K562 (cell line): ENCODE data around the gene ESPN. TPM values are rescaled to one million over a fixed set of nuclear protein-coding genes. Genes with fewer than 3 reads are reported as not detected.
A peak's percentile ranks its signal among the peaks of the same experiment; 100 is the strongest.

Source experiments
- CXXC5 ChIP-seq: fragments of 250-450 bp; sonication (Bioruptor Pico); IDR thresholded peaks from 2 replicates; pipeline ENCODE4 v1.8.0; 2022; ENCODE audit warnings: inconsistent platforms, mild to moderate bottlenecking, moderate library complexity
- E2F6 ChIP-seq, 2 experiments: IDR thresholded peaks; 2 replicates each; pipeline ENCODE4 v1.6.1; 2011; ENCODE audit warnings: borderline replicate concordance in 1 of 2, control low read depth in 1 of 2, low read depth in 1 of 2, low read length in 1 of 2, mild to moderate bottlenecking in 1 of 2, mixed read lengths in 1 of 2, moderate library complexity in 1 of 2; ENCODE audit not compliant: insufficient read depth in 1 of 2, insufficient read length in 1 of 2, poor library complexity in 1 of 2, severe bottlenecking in 1 of 2; ENCODE audit errors: extremely low read depth in 1 of 2
- EGR1 ChIP-seq: fragments of 450-650 bp; conservative IDR thresholded peaks from 2 replicates; pipeline ENCODE4 v1.6.1; 2017; ENCODE audit warnings: mild to moderate bottlenecking
- HMGN3 ChIP-seq: IDR thresholded peaks from 2 replicates; pipeline ENCODE4 v1.6.1; 2011; ENCODE audit warnings: borderline replicate concordance, low read depth, mild to moderate bottlenecking, mixed read lengths, low read length; ENCODE audit not compliant: insufficient read length; ENCODE audit errors: extremely low read depth
- KDM2B ChIP-seq: fragments of 250-450 bp; sonication (Bioruptor Pico); IDR thresholded peaks from 2 replicates; pipeline ENCODE4 v1.8.0; 2021; ENCODE audit warnings: mild to moderate bottlenecking, moderate library complexity
- MAZ ChIP-seq, 2 experiments: fragments of 450-650 bp in 1 of 2; sonication (generic) in 1 of 2; formaldehyde crosslinking; IDR thresholded peaks in 1 of 2; conservative IDR thresholded peaks in 1 of 2; 2 replicates each; pipeline versions ENCODE4 v1.4.0 to v1.5.0; 2020; ENCODE audit warnings: mild to moderate bottlenecking in 1 of 2, missing genetic modification reagents in 1 of 2
- MIER1 ChIP-seq: fragments of 450-650 bp; IDR thresholded peaks from 2 replicates; pipeline ENCODE4 v1.6.1; 2016; ENCODE audit warnings: antibody characterized with exemption, mild to moderate bottlenecking, low read depth
- MNT ChIP-seq, 2 experiments: fragments of 450-650 bp; conservative IDR thresholded peaks; 2 replicates each; pipeline ENCODE4 v1.6.1; 2017; ENCODE audit warnings: mild to moderate bottlenecking in 2 of 2, moderate library complexity in 2 of 2
- NR1H2 ChIP-seq: sonication (generic); formaldehyde crosslinking; IDR thresholded peaks from 2 replicates; pipeline ENCODE4 v1.4.0; 2020; ENCODE audit warnings: mild to moderate bottlenecking, missing genetic modification reagents
- PCBP1 ChIP-seq: fragments of 200-400 bp; formaldehyde crosslinking; IDR thresholded peaks from 2 replicates; pipeline ENCODE4 v1.6.1; 2018; ENCODE audit warnings: mild to moderate bottlenecking, low read depth, low read length; ENCODE audit not compliant: poor library complexity, severe bottlenecking
- RBM14 ChIP-seq: fragments of 200-400 bp; formaldehyde crosslinking; IDR thresholded peaks from 2 replicates; pipeline ENCODE4 v1.6.1; 2018; ENCODE audit warnings: low read depth, mild to moderate bottlenecking, low read length, moderate library complexity, borderline replicate concordance; ENCODE audit not compliant: insufficient read depth
- RFX5 ChIP-seq: IDR thresholded peaks from 2 replicates; pipeline ENCODE4 v1.6.1; 2011; ENCODE audit warnings: low read depth, mild to moderate bottlenecking, improper control_type of control experiment, low read length
- SIN3A ChIP-seq, 2 experiments: fragments of 150-350 bp in 1 of 2; IDR thresholded peaks; 2 replicates each; pipeline ENCODE4 v1.6.1; 2011 to 2016; ENCODE audit warnings: borderline replicate concordance in 2 of 2, low read depth in 2 of 2, low read length in 2 of 2, mild to moderate bottlenecking in 2 of 2, moderate library complexity in 2 of 2; ENCODE audit not compliant: control insufficient read depth in 1 of 2
- SUPT5H ChIP-seq: fragments of 450-650 bp; IDR thresholded peaks from 2 replicates; pipeline ENCODE4 v1.6.1; 2016
- ZBTB7A ChIP-seq: IDR thresholded peaks from 2 replicates; pipeline ENCODE4 v1.6.1; 2011; ENCODE audit warnings: low read depth, mild to moderate bottlenecking, low read length, moderate library complexity, borderline replicate concordance; ENCODE audit not compliant: control insufficient read depth
- polyA plus RNA-seq, 8 experiments: library from polyadenylated mRNA; depleted of rRNA in 4 of 8; stranded (reverse) in 5 of 8; unstranded in 3 of 8; fragments of >200 nt; fragmentation: Nextera tagmentation in 2 of 8; fragmentation: Illumina TruSeq in 1 of 8; extraction: Ambion mirVana in 2 of 8; extraction: Trizol in 1 of 8; gene quantifications; 2 replicates each; pipeline versions ENCODE4 v1.2.1 to v1.2.3, GENCODE V29; 2011 to 2014; ENCODE audit warnings: inconsistent platforms in 1 of 8, missing spikeins in 1 of 8
- total RNA-seq, 7 experiments: library from RNA; depleted of rRNA in 6 of 7; stranded (reverse); fragments of >200 nt in 6 of 7; fragmentation: Illumina TruSeq in 2 of 7; extraction: Trizol in 2 of 7; gene quantifications; 2 replicates each; pipeline versions ENCODE4 v1.2.1 to v1.2.3, GENCODE V29; 2011 to 2021; ENCODE audit warnings: low replicate concordance in 1 of 7
- TF ChIP-seq, protein P1 (sequence below): fragments of 450-650 bp; IDR thresholded peaks from 2 replicates; pipeline ENCODE4 v1.6.1; 2016; ENCODE audit warnings: borderline replicate concordance
- TF ChIP-seq, protein P2 (sequence below): fragments of 250-450 bp; sonication (Bioruptor Pico); IDR thresholded peaks from 2 replicates; pipeline ENCODE4 v1.5.0; 2020; ENCODE audit warnings: mild to moderate bottlenecking

Gene ESPN
- total and polyA plus RNA-seq, 9 of the 15 experiments (the other 6 are each of a cell fraction or from before 2014, with no cell fraction given) = 0.07 to 1.2 (median 0.45) TPM; not detected in 3

DNA sequence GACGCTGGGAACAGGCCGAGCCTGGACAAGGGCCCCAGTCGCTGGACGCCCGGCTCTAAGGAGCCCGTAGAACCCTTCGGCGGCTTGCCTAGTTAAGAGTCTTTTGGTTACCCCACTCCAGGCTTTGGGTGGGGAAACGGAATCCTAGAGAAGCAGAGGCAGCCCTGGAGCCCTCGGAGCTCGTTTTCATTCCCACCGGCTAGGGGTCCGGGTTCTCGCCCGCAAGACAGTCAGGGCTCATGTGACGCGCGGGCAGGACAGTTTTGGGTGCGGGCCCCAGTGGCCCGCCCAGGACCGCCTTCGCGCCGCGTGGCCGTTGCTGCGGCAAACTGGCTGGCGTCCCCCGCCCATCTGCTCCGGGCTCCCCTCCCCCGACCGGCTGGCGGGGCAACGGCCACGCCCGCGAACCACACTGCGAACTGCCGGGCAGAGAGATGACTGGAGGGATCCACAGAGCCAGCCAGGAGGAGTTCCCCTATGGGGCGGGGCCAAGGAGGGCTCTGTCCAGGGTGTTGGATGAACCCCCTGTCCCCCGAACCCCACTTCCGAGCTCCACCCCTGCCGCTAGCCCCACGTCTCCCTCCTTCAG lies 4.0 kb upstream of the ESPN start (continued):
- TF ChIP-seq HMGN3 (peak; percentile 13), PCBP1 (peak; percentile 43), KDM2B (CRISPR knock-in tag) (peak; percentile 68; the same call in 1 of the 2 replicates), E2F6 (IDR thresholded peaks at IDR 0.05; ENCODE audit: borderline replicate concordance in 1 of 2, extremely low read depth in 1 of 2, insufficient read depth in 1 of 2, insufficient read length in 1 of 2, low read depth in 1 of 2, low read length in 1 of 2, poor library complexity in 1 of 2, severe bottlenecking in 1 of 2) (peak in 1 of 2 experiments; percentile 86), NR1H2 (CRISPR knock-in tag) (0 out of 2 replicates have a peak, but pooled peaks have one; percentile 38), EGR1 (0 out of 2 replicates have a peak, but pooled peaks have one; percentile 6), SIN3A (IDR thresholded peaks at IDR 0.05; ENCODE audit: borderline replicate concordance in 2 of 2, control insufficient read depth in 1 of 2, low read depth in 2 of 2, low read length in 2 of 2) (peak in 1 of 2 experiments; percentile 61; a peak in 1 of 4 replicates), ZBTB7A (peak; percentile 54; the same call in 1 of the 2 replicates), SUPT5H (no peak), MIER1 (peak; percentile 48; the same call in 1 of the 2 replicates), RFX5 (no peak), MAZ (CRISPR knock-in tag; conservative IDR thresholded peaks at IDR 0.05 in 1 of 2, IDR thresholded peaks at IDR 0.05 in 1 of 2) (peak in 1 of 2 experiments; percentile 65; a peak in 2 of 4 replicates), CXXC5 (peak; percentile 22), MNT (conservative IDR thresholded peaks at IDR 0.05) (peak in 1 of 2 experiments; percentile 52; a peak in 1 of 4 replicates), RBM14 (0 out of 2 replicates have a peak, but pooled peaks have one; percentile 38)
- TF ChIP-seq, protein P1, sequence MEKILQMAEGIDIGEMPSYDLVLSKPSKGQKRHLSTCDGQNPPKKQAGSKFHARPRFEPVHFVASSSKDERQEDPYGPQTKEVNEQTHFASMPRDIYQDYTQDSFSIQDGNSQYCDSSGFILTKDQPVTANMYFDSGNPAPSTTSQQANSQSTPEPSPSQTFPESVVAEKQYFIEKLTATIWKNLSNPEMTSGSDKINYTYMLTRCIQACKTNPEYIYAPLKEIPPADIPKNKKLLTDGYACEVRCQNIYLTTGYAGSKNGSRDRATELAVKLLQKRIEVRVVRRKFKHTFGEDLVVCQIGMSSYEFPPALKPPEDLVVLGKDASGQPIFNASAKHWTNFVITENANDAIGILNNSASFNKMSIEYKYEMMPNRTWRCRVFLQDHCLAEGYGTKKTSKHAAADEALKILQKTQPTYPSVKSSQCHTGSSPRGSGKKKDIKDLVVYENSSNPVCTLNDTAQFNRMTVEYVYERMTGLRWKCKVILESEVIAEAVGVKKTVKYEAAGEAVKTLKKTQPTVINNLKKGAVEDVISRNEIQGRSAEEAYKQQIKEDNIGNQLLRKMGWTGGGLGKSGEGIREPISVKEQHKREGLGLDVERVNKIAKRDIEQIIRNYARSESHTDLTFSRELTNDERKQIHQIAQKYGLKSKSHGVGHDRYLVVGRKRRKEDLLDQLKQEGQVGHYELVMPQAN = no peak
- TF ChIP-seq, protein P2, sequence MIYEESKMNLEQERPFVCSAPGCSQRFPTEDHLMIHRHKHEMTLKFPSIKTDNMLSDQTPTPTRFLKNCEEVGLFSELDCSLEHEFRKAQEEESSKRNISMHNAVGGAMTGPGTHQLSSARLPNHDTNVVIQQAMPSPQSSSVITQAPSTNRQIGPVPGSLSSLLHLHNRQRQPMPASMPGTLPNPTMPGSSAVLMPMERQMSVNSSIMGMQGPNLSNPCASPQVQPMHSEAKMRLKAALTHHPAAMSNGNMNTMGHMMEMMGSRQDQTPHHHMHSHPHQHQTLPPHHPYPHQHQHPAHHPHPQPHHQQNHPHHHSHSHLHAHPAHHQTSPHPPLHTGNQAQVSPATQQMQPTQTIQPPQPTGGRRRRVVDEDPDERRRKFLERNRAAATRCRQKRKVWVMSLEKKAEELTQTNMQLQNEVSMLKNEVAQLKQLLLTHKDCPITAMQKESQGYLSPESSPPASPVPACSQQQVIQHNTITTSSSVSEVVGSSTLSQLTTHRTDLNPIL (CRISPR knock-in tag) = no peak
